HG03139 (cell line): Measurements from ENCODE around the gene CDCA3.
"Not testable (repeated sequence)": the region's sequence is repeated elsewhere in the genome, so short reads cannot be mapped to it uniquely, and the experiment has no call there.

ENCODE experiments used
- ATAC-seq: cut with Tn5 transposase; IDR thresholded peaks from one replicate; pipeline ENCODE4 v1.9.1; 2021; ENCODE audit not compliant: unreplicated experiment

CDCA3 gene

DNA sequence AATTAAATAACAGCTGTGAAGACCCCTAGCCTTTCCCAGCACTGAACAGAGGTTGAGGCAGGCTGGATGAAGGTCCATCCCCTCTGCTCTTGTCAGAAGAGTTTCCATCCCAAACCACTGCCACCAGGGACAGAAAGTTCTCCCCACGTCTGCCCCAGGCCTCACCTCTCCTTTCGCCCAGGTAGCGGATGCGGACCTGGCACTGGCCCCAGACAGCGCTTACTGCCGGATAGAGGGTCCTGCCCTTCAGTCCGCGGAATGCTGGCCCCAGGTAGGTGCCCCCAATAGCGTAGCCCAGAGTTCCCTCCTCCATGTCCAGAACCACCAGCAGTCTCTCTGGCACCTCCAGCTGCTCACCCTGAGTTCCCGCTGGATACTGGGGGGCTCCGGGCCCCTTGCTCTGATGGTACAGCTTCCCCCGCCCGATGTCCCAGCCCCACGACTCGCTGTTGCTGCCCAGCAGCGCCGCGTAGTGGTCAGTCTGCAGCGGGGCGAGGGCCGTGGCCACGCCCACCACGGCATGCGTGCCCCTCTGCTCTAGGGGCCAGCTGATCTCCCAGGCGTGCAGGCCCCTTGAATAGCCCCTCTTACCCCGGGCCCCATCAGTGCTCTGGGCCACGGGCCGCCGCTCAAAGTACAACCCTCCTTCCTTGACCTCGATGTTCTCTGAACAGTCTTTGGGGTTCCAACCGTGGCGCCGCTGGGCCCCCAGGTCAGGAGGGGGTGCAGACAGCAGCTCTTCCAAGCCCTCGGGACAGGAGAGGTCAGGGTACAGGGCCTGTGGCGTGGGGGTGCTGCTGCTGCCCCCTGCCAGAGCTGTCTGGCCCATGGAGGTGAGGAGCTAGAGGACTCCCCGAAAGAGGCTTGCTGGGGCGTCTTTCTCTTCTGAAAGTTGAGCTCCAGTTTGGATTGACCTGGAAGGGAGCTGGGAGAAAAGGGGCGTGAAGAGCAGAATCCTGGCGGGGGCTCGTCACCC lies 21.3 kb upstream of the CDCA3 start:
- no peak for ATAC-seq

DNA sequence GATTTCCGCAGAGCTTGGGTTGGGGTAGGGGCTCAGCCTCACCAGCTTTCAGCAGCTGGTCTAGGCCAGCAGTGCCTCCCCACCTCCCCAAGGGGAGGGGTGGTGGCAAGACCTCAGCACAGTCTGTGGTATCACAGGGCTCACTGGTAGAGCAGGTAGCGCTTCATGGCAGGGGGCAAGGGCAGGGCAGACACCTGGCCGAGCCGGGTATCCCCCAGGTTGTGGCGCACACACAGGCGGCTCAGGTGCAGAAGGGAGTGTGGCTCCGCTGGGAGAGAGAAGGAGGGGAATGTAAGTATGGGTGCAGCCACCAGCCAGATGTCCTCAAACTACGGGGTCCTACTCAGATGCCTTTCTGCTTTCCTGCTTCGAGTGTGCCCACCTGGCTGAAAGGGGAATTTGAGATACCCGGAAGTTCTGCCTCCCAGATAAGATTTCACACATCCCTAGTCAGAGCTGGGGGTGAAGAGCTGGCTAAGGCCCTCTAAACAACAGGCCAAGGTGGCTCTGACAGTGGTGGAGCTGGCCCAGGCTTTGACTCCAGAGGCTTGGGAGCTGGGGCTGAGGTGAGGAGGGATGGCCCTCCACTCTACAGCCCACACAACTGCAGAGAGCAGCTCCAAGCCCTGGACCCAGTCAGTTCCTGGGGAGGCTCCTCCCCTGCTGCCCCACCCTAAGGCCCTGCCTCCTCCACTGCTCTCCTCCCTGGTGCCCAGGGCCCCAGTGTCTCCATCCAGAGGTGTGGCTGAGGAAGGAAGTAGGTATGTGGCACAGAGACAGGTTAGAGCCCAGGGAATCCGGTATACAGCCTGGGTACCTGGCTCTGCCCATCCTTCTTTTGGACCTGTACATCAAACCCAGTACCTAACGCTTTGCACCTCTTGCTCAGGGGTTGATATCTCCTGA lies 20.2 kb upstream of the CDCA3 start:
- ATAC-seq: no peak

DNA sequence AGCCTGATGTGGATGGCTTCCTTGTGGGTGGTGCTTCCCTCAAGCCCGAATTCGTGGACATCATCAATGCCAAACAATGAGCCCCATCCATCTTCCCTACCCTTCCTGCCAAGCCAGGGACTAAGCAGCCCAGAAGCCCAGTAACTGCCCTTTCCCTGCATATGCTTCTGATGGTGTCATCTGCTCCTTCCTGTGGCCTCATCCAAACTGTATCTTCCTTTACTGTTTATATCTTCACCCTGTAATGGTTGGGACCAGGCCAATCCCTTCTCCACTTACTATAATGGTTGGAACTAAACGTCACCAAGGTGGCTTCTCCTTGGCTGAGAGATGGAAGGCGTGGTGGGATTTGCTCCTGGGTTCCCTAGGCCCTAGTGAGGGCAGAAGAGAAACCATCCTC lies 19.2 kb upstream of the CDCA3 start:
- not testable (repeated sequence) for ATAC-seq

DNA sequence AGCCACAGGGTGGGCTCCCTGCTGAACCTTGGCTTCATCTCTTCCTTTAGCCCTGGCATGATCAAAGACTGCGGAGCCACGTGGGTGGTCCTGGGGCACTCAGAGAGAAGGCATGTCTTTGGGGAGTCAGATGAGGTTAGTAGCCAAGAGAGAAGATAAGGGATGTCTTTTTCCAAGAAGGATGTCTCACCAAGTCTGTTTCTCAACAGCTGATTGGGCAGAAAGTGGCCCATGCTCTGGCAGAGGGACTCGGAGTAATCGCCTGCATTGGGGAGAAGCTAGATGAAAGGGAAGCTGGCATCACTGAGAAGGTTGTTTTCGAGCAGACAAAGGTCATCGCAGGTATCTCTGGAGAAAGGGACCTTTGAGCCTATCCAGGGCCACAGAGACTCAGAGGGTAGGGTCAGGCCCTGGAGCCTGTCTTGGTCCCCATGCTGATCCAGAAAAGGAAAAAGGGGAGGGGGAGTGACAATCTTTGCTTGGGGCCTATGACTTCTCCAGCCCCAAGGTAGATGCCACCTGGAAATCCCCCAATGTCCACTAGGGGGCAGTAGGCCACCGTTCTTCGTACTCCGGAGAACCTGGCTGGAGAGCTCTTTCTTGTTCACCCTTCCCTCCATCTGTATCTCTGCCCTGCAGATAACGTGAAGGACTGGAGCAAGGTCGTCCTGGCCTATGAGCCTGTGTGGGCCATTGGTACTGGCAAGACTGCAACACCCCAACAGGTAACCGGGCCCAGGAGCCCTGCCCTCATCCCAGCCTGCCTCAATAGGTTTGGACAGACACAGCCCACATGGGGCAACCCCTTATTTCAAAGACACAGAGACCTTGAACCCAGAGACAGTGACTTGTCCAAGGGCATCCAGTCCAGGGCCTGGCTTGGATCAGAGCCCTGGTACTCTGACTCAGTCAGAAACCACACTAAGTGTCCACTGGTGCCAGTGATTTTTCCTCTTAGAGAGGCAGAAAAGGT lies 18.2 kb upstream of the CDCA3 start:
- ATAC-seq: no peak

DNA sequence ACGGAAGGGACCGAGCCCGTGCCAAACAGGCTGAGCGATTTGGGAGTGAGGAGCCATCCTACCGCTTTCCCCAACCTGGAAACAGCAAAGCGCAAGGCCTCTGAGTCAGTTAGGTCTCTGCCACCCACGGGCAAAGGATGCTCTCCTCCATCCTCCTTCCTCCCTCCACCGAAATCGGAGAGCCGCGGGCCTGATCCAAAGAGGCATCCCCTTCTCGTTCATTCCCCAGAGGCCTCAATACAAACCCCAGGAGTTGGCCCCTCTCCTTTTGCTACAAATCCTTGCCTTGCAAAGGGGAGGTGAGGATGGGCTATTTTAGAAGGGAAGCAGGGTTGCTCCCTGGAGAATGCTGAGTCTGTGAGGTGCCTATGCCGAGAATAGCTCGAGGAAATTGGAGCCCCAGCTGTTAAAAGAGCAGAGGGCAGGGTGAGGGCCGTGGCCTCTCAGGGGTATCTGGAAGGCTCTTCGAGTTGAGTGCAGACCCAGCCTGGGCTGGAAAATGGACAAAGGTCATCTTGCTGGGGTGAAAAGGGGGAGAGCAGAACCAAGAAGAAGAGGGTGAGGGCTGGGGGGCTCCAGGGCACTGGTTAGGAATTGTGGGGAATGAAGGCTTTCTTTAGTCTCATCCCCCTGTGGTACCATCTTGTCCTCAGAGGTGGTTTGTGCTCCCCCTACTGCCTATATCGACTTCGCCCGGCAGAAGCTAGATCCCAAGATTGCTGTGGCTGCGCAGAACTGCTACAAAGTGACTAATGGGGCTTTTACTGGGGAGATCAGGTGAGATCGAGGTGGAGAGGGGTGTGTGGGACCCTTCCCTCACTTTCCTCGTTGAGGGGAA lies 17.3 kb upstream of the CDCA3 start:
- ATAC-seq: no peak

DNA sequence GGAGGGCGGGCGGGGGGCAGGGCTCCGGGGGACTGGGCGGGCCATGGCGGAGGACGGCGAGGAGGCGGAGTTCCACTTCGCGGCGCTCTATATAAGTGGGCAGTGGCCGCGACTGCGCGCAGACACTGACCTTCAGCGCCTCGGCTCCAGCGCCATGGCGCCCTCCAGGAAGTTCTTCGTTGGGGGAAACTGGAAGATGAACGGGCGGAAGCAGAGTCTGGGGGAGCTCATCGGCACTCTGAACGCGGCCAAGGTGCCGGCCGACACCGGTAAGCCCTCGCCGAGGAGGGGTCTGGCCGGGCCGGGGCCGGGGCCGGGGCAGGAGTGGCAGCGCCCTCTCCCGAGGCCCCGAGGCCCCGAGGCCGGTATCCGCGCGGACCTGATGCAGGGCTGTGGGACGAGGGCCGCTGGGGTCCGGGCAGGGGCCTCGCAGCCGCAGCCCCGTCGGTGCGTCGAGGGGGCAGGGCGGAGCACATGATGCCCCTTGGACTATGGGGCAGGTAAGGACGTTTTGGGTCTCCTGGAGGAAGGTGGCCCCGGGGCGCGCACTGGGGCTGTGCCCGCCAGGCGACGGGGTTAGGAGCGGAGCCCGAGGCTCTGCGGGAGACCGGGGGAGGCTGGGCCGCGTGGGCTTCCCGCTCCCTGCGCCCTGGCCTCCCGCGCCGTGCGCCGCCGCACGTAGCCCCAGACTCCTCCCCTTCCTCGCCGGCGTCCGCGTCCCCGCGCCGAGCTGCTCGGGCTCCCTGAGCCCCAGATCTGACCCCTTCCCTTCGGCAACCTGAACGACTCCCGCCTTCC lies 16.5 kb upstream of the CDCA3 start, which contains the start of gene TPI1:
Gene TPI1 (plus strand): TSS at position 119 of the 798 bp plus-strand sequence. CDS start 36 bp downstream, at position 155.
- ATAC-seq: peak; percentile 47

DNA sequence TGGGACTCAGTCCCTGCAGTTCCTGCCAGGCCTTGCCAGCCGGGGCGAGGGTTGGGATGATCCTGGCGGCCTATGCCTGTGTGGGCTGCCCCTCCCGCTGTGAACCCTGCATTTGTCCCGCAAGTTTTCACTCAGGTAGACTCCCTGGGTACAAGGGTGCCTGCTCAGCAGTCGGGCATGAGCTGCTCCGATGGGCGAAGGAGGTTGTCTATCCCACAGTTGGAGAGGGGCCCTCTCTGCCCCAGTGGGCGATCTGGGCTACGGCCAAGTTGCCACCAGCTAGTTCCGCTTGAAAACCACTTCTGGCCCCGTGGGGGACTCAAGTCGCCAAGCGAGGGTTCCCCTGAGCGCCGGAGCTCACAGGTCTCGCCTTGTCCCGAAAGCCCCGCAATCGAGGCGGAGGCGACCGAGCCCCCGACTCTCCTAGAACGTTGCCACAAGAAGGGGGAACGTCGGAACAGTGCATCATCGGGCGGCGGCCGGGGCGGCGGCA lies 15.9 kb upstream of the CDCA3 start:
- no peak for ATAC-seq

DNA sequence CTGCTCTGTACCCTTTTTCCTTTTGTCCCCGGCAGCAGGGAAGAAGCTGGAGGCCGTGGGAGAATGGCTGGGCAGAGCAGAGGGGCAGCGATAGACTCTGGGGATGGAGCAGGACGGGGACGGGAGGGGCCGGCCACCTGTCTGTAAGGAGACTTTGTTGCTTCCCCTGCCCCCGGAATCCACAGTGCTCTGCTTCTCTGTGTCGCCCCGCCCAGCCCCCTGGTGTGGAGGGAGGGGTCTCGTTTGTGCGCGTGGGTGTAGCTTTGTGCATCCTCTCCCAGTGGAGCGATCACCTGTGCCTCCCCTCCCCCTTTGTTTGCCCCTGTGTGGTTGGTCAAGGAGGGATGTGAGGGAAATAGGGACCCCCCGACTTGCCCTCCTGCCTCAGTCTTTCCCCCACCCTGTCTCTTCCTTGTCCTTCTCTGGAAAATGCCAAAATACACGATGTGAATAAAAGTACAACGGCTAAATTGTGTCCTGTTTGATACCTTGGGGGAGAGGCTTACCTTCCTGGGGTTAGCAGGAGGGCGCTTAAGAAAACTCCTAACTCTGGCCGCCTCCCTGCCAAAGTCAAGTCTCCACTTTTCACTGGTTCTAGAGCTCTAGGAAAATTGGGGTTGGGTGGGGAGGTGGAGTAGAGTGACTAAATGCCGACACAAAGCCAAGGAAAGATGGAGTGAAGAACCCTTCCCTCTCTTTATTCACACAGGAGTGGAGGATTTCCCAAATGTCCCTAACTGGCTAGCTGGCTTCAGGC lies 15.3 kb upstream of the CDCA3 start:
- ATAC-seq: no peak

DNA sequence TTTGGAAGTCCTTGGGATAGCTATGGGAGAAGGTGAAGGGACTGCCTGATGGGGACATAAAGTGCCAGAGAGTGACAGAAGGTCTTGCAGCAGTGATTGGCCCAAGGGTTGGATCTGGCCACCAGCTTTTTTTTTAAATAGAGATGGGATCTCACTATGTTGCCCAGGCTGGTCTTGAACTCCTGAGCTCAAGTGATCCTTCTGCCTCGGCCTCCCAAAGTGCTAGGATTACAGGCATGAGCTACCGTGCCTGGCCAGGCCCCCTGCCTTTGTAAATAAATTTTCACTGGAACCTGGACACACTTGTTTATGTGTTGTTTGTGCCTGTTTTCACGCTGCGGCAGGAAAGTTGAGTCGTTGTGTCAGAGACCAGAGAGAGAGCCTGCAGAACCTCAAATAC lies 14.2 kb upstream of the CDCA3 start:
- ATAC-seq: not testable (repeated sequence)

DNA sequence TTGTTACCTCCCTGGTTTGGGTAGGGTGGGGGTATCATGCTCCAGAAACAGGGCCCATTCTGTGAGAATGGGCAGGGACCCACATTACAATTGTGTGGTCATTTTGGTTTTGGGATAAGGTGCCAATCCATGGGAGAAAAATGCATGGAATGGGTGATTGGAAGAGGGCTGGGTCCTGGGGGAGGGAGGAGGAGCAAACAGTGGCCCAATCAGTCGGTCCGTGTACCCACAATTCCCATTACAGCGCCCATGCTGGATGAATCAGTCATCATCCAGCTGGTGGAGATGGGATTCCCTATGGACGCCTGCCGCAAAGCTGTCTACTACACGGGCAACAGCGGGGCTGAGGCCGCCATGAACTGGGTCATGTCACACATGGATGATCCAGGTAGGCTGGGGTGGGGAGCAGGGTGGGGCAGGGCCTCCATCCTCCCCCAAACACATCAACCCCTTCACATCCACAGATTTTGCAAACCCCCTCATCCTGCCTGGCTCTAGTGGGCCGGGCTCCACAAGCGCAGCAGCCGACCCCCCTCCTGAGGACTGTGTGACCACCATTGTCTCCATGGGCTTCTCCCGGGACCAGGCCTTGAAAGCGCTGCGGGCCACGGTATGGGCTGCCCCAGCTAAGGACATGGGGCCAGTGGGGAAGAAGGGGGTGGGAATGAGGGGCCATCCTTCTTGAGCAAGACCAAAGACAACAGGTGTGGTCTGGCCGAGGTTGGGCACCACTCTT lies 12.7 kb upstream of the CDCA3 start:
- no peak for ATAC-seq

DNA sequence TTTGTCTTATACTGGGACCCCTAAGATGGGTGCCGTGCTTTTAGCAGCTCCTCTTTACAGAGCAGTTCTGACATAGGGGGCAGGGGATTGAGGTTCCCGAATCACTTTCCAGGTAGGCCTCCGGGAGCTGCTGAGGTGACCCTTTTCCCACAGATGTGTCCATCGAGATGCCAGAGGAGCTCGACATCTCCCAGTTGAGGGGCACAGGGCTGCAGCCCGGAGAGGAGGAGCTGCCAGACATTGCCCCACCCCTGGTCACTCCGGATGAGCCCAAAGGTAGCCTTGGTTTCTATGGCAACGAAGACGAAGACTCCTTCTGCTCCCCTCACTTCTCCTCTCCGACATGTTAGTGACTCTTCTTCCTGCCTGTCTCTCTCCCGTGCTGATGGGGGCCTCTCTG lies 11.9 kb upstream of the CDCA3 start:
- no peak for ATAC-seq

DNA sequence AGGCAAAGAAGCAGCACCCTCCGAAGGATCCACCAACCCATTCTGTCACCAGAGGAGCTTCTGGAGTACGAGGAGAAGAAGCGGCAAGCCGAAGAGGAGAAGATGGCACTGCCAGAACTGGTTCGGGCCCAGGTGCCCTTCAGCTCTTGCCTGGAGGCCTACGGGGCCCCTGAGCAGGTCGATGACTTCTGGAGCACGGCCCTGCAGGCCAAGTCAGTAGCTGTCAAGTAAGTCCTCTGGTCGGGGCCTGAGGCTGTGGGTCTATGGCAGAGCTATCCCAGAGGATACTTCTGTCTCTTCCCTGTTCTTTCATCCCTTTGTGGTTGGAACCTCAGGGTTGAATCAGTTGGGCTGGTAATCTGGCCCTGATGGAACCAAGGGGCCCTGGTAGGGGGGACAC lies 10.3 kb upstream of the CDCA3 start:
- no peak for ATAC-seq

DNA sequence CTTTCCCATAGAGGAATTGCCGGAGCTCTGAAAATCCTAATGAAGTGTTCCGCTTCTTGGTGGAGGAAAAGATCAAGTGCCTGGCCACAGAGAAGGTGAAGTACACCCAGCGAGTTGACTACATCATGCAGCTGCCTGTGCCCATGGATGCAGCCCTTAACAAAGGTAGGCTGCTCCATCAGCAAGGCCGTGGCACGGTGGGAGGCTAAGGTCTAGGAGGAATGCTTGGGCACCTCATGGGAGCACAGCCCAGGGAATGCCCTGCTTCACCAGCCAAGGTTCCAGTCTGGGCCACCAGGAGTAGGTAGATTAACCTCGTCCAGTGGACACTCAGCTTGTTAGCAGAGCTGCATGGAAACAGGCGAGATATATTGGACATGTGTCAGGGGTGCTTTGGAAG lies 9.9 kb upstream of the CDCA3 start:
- ATAC-seq: no peak

DNA sequence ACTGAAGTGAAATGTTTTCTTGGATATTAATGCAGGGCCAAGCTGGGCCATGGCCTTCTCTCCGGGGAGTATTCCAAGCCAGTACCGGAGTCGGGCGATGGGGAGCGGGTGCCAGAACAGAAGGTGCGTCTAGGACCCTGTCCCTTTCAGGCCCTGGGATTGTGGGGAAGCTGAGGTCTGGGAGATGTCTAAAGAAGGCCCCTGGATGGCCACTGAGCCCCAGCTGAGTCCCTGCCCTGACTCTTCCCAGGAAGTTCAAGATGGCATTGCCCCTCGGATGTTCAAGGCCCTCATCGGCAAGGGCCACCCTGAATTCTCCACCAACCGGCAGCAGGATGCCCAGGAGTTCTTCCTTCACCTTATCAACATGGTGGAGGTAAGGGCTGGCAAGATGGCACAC lies 9.0 kb upstream of the CDCA3 start:
- ATAC-seq: no peak

DNA sequence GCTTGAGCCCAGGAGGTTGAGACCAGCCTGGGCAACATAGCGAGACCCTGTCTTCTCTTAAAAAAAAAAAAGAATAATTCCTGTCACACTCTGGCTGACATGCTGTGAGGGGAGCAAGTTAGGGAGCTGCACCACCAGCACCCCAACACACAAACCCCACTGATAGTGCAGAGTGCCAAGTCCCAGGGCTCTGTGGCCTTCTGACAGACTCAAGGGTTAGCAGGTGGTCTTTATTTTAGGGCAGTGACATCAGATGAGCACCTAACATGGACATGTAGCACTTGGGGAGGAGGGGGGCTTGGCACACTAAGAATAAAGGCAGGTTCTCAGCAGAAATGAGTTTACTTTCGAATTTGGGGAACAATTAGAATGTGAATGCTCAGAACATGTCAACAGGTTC lies 7.7 kb upstream of the CDCA3 start:
- ATAC-seq: no peak

DNA sequence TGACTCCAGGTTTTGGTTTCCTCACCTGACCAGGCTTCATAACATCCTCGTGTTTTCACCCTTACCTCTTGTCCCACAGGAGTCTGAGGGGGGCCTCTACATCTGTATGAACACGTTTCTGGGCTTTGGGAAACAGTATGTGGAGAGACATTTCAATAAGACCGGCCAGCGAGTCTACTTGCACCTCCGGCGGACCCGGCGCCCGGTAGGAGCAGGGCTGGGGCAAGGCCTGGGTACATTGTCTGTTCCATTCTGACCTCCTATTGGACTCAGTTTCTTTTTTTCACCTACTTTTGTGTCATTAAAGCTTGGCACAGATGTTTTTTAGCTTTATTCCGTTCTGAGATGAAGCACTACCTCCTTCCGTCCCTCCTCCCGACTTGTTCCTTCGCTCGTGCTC lies 4.2 kb upstream of the CDCA3 start:
- ATAC-seq: no peak

DNA sequence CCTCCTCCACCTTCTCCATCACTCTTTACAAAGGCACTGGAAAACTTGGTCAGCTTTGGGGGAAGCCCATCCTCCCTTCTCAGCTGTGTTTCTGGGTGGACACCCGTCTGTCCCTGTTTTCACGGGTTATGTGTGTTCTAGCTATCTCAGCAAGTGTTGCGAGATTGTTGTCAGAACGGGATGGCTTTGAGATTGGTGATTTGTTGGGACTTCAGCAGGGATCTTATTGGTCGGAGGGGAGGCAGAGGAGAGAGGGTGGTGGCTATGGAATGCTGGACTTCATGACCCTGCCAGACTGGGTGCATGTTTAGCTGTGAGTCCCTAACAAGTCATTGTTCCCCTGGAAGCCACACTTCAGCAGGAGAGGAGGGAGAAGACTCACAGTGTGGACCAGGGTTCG lies 3.0 kb upstream of the CDCA3 start:
- ATAC-seq: no peak
